WTC11 (cell line): ENCODE results near the gene RPS15.

Experiments used
- CTCF ChIP-seq: fragments of 200-600 bp; IDR thresholded peaks from 2 replicates; pipeline ENCODE4 v1.8.0; 2022; ENCODE audit warnings: antibody characterized with exemption
- E2F5 ChIP-seq: sonication (generic); formaldehyde crosslinking; IDR thresholded peaks from 2 replicates; pipeline ENCODE4 v1.8.1; 2022; ENCODE audit warnings: mild to moderate bottlenecking, moderate library complexity, missing genetic modification reagents
- FOXP4 ChIP-seq: sonication (generic); formaldehyde crosslinking; IDR thresholded peaks from 2 replicates; pipeline ENCODE4 v1.8.0; 2022; ENCODE audit warnings: mild to moderate bottlenecking, missing genetic modification reagents
- HMGA2 ChIP-seq: fragments of 250-450 bp; sonication (Bioruptor Pico); IDR thresholded peaks from 2 replicates; pipeline ENCODE4 v1.4.0; 2021; ENCODE audit warnings: mild to moderate bottlenecking, moderate library complexity
- MAX ChIP-seq: sonication (generic); formaldehyde crosslinking; IDR thresholded peaks from 2 replicates; pipeline ENCODE4 v1.8.0; 2022; ENCODE audit warnings: mild to moderate bottlenecking, missing genetic modification reagents
- MLX ChIP-seq: sonication (generic); formaldehyde crosslinking; IDR thresholded peaks from 2 replicates; pipeline ENCODE4 v1.8.1; 2023; ENCODE audit warnings: mild to moderate bottlenecking, missing genetic modification reagents, moderate library complexity
- MXD4 ChIP-seq: fragments of 250-450 bp; sonication (Bioruptor Pico); IDR thresholded peaks from 2 replicates; pipeline ENCODE4 v1.8.0; 2021; ENCODE audit warnings: mild to moderate bottlenecking, moderate library complexity, borderline replicate concordance
- MYBL2 ChIP-seq: sonication (generic); formaldehyde crosslinking; IDR thresholded peaks from 2 replicates; pipeline ENCODE4 v1.8.1; 2023; ENCODE audit warnings: mild to moderate bottlenecking, moderate library complexity, missing genetic modification reagents
- SP1 ChIP-seq: sonication (generic); formaldehyde crosslinking; conservative IDR thresholded peaks from 2 replicates; pipeline ENCODE4 v1.8.1; 2022; ENCODE audit warnings: missing genetic modification reagents
- TEAD1 ChIP-seq: sonication (generic); formaldehyde crosslinking; IDR thresholded peaks from 2 replicates; pipeline ENCODE4 v1.8.0; 2022; ENCODE audit warnings: mild to moderate bottlenecking, missing genetic modification reagents
- TEAD4 ChIP-seq: sonication (generic); formaldehyde crosslinking; IDR thresholded peaks from 2 replicates; pipeline ENCODE4 v1.8.0; 2022; ENCODE audit warnings: mild to moderate bottlenecking, missing genetic modification reagents
- ZBTB21 ChIP-seq: sonication (generic); formaldehyde crosslinking; IDR thresholded peaks from 2 replicates; pipeline ENCODE4 v1.8.1; 2023; ENCODE audit warnings: mild to moderate bottlenecking, missing genetic modification reagents, borderline replicate concordance
- ZSCAN18 ChIP-seq: fragments of 250-450 bp; sonication (Bioruptor Pico); IDR thresholded peaks from 2 replicates; pipeline ENCODE4 v2.1.2; 2022; ENCODE audit warnings: mild to moderate bottlenecking, moderate library complexity

- TF ChIP-seq MXD4 (CRISPR knock-in tag) = no peak
- no peak for TF ChIP-seq MYBL2 (CRISPR knock-in tag)
- TF ChIP-seq HMGA2 (CRISPR knock-in tag) = no peak
- TF ChIP-seq ZSCAN18 = no peak
- no peak for TF ChIP-seq CTCF
- peak; percentile 49; the same call in 1 of the 2 replicates for TF ChIP-seq MAX (CRISPR knock-in tag)
- TF ChIP-seq SP1 (CRISPR knock-in tag) = no peak
- no peak for TF ChIP-seq MLX (CRISPR knock-in tag)
- TF ChIP-seq FOXP4 = 0 out of 2 replicates have a peak, but pooled peaks have one; percentile 2
- no peak for TF ChIP-seq TEAD4 (CRISPR knock-in tag)
- TF ChIP-seq TEAD1 (CRISPR knock-in tag) = no peak
- no peak for TF ChIP-seq E2F5 (CRISPR knock-in tag)
- no peak for TF ChIP-seq ZBTB21 (CRISPR knock-in tag)
Observed at GRCh38 chr19:1470055-1470304, 31.8 kb downstream of the RPS15 start.
